Measurements from ENCODE around the gene CCDC149.
"Not testable (repeated sequence)": the region's sequence is repeated elsewhere in the genome, so short reads cannot be mapped to it uniquely, and the experiment has no call there.

The CCDC149 gene

GRCh38 chr4:24915121-24915922 lies 2.5 kb upstream of the CCDC149 start:
- H3K9ac ChIP-seq (ENCODE audit: low read depth, low read length) = no peak overlapping the region
- H3K9me3 ChIP-seq (ENCODE audit: control insufficient read depth, insufficient read depth, low read length) = peaks cover 6% of the 10 kb centered on the region
- H3K4me1 ChIP-seq (ENCODE audit: control insufficient read depth, insufficient read depth, low read length) = peaks cover 7% of the 10 kb centered on the region
- no peak overlapping the region for H3K4me3 ChIP-seq (ENCODE audit: low read depth, low read length)
- H3K27me3 ChIP-seq (ENCODE audit: control insufficient read depth, insufficient read depth, low read length) = peaks cover 25% of the 10 kb centered on the region
- H3K36me3 ChIP-seq (ENCODE audit: control insufficient read depth, insufficient read depth, low read length) = no peaks in the 10 kb centered on the region

GRCh38 chr4:24914460-24914859 lies 1.6 kb upstream of the CCDC149 start:
- H3K4me3 ChIP-seq (ENCODE audit: low read depth, low read length) = no peak overlapping the region
- H3K27me3 ChIP-seq (ENCODE audit: control insufficient read depth, insufficient read depth, low read length) = peaks cover 25% of the 10 kb centered on the region
- peaks cover 4% of the 10 kb centered on the region for H3K9me3 ChIP-seq (ENCODE audit: control insufficient read depth, insufficient read depth, low read length)
- no peaks in the 10 kb centered on the region for H3K36me3 ChIP-seq (ENCODE audit: control insufficient read depth, insufficient read depth, low read length)
- H3K9ac ChIP-seq (ENCODE audit: low read depth, low read length) = no peak overlapping the region
- peaks cover 7% of the 10 kb centered on the region for H3K4me1 ChIP-seq (ENCODE audit: control insufficient read depth, insufficient read depth, low read length)

- H3K4me3 ChIP-seq (ENCODE audit: low read depth, low read length) = peak overlapping the region; percentile 30
Observed at GRCh38 chr4:24913119-24913485, 260 bp upstream of the CCDC149 start.

GRCh38 chr4:24910499-24910898 lies 2.3 kb downstream of the CCDC149 start:
- peaks cover 5% of the 10 kb centered on the region for H3K4me1 ChIP-seq (ENCODE audit: control insufficient read depth, insufficient read depth, low read length)
- no peak overlapping the region for H3K9ac ChIP-seq (ENCODE audit: low read depth, low read length)
- H3K27me3 ChIP-seq (ENCODE audit: control insufficient read depth, insufficient read depth, low read length) = peaks cover 25% of the 10 kb centered on the region
- no peaks in the 10 kb centered on the region for H3K36me3 ChIP-seq (ENCODE audit: control insufficient read depth, insufficient read depth, low read length)
- H3K9me3 ChIP-seq (ENCODE audit: control insufficient read depth, insufficient read depth, low read length) = peaks cover 4% of the 10 kb centered on the region
- no peak overlapping the region for H3K4me3 ChIP-seq (ENCODE audit: low read depth, low read length)

More at GRCh38 chr4:24913119-24913485, 260 bp upstream of the CCDC149 start:
- H3K36me3 ChIP-seq (ENCODE audit: control insufficient read depth, insufficient read depth, low read length) = no peaks in the 10 kb centered on the region
- H3K9ac ChIP-seq (ENCODE audit: low read depth, low read length) = no peak overlapping the region
- peaks cover 4% of the 10 kb centered on the region for H3K9me3 ChIP-seq (ENCODE audit: control insufficient read depth, insufficient read depth, low read length)
- H3K27me3 ChIP-seq (ENCODE audit: control insufficient read depth, insufficient read depth, low read length) = peaks cover 25% of the 10 kb centered on the region
- peaks cover 7% of the 10 kb centered on the region for H3K4me1 ChIP-seq (ENCODE audit: control insufficient read depth, insufficient read depth, low read length)

GRCh38 chr4:24909606-24910005 lies 3.2 kb downstream of the CCDC149 start:
- H3K9ac ChIP-seq (ENCODE audit: low read depth, low read length); H3K9me3 ChIP-seq (ENCODE audit: control insufficient read depth, insufficient read depth, low read length); H3K4me1 ChIP-seq (ENCODE audit: control insufficient read depth, insufficient read depth, low read length): not testable (repeated sequence)

GRCh38 chr4:24897639-24898038 lies 15.2 kb downstream of the CCDC149 start:
- peaks cover 3% of the 10 kb centered on the region for H3K4me1 ChIP-seq (ENCODE audit: control insufficient read depth, insufficient read depth, low read length)
- H3K9me3 ChIP-seq (ENCODE audit: control insufficient read depth, insufficient read depth, low read length) = no peaks in the 10 kb centered on the region
- H3K9ac ChIP-seq (ENCODE audit: low read depth, low read length) = no peak overlapping the region
- H3K4me3 ChIP-seq (ENCODE audit: low read depth, low read length) = no peak overlapping the region
- H3K27me3 ChIP-seq (ENCODE audit: control insufficient read depth, insufficient read depth, low read length) = no peaks in the 10 kb centered on the region
- no peaks in the 10 kb centered on the region for H3K36me3 ChIP-seq (ENCODE audit: control insufficient read depth, insufficient read depth, low read length)

More at GRCh38 chr4:24909606-24910005, 3.2 kb downstream of the CCDC149 start:
- not testable (repeated sequence) for H3K36me3 ChIP-seq (ENCODE audit: control insufficient read depth, insufficient read depth, low read length); H3K4me3 ChIP-seq (ENCODE audit: low read depth, low read length)
- H3K27me3 ChIP-seq (ENCODE audit: control insufficient read depth, insufficient read depth, low read length) = peaks cover 25% of the 10 kb centered on the region

- Histone ChIP-seq H3K9me3 (ENCODE audit: control insufficient read depth, insufficient read depth, low read length) (no peaks in the 10 kb centered on the region), H3K4me3 (ENCODE audit: low read depth, low read length) (no peak overlapping the region), H3K36me3 (ENCODE audit: control insufficient read depth, insufficient read depth, low read length) (no peaks in the 10 kb centered on the region), H3K4me1 (ENCODE audit: control insufficient read depth, insufficient read depth, low read length) (peaks cover 3% of the 10 kb centered on the region), H3K9ac (ENCODE audit: low read depth, low read length) (no peak overlapping the region), H3K27me3 (ENCODE audit: control insufficient read depth, insufficient read depth, low read length) (no peaks in the 10 kb centered on the region)
Observed at GRCh38 chr4:24896977-24897376, 15.9 kb downstream of the CCDC149 start.

- Histone ChIP-seq H3K27me3 (ENCODE audit: control insufficient read depth, insufficient read depth, low read length) (no peaks in the 10 kb centered on the region), H3K36me3 (ENCODE audit: control insufficient read depth, insufficient read depth, low read length) (no peaks in the 10 kb centered on the region), H3K4me1 (ENCODE audit: control insufficient read depth, insufficient read depth, low read length) (peaks cover 3% of the 10 kb centered on the region), H3K9me3 (ENCODE audit: control insufficient read depth, insufficient read depth, low read length) (no peaks in the 10 kb centered on the region), H3K9ac (ENCODE audit: low read depth, low read length) (no peak overlapping the region), H3K4me3 (ENCODE audit: low read depth, low read length) (no peak overlapping the region)
Observed at GRCh38 chr4:24896056-24896455, 16.8 kb downstream of the CCDC149 start.

- no peaks in the 10 kb centered on the region for H3K9me3 ChIP-seq (ENCODE audit: control insufficient read depth, insufficient read depth, low read length)
- H3K27me3 ChIP-seq (ENCODE audit: control insufficient read depth, insufficient read depth, low read length) = no peaks in the 10 kb centered on the region
- peaks cover 3% of the 10 kb centered on the region for H3K4me1 ChIP-seq (ENCODE audit: control insufficient read depth, insufficient read depth, low read length)
- H3K4me3 ChIP-seq (ENCODE audit: low read depth, low read length) = no peak overlapping the region
- no peaks in the 10 kb centered on the region for H3K36me3 ChIP-seq (ENCODE audit: control insufficient read depth, insufficient read depth, low read length)
- no peak overlapping the region for H3K9ac ChIP-seq (ENCODE audit: low read depth, low read length)
Observed at GRCh38 chr4:24895461-24895860, 17.4 kb downstream of the CCDC149 start.

- H3K9me3 ChIP-seq (ENCODE audit: control insufficient read depth, insufficient read depth, low read length) = no peaks in the 10 kb centered on the region
- H3K4me1 ChIP-seq (ENCODE audit: control insufficient read depth, insufficient read depth, low read length) = peaks cover 3% of the 10 kb centered on the region
- H3K9ac ChIP-seq (ENCODE audit: low read depth, low read length) = no peak overlapping the region
- H3K36me3 ChIP-seq (ENCODE audit: control insufficient read depth, insufficient read depth, low read length) = no peaks in the 10 kb centered on the region
- H3K27me3 ChIP-seq (ENCODE audit: control insufficient read depth, insufficient read depth, low read length) = no peaks in the 10 kb centered on the region
- no peak overlapping the region for H3K4me3 ChIP-seq (ENCODE audit: low read depth, low read length)
Observed at GRCh38 chr4:24894846-24895245, 18.0 kb downstream of the CCDC149 start.

GRCh38 chr4:24894243-24894642 lies 18.6 kb downstream of the CCDC149 start:
- H3K9ac ChIP-seq (ENCODE audit: low read depth, low read length) = no peak overlapping the region
- H3K36me3 ChIP-seq (ENCODE audit: control insufficient read depth, insufficient read depth, low read length) = no peaks in the 10 kb centered on the region
- H3K4me1 ChIP-seq (ENCODE audit: control insufficient read depth, insufficient read depth, low read length) = peaks cover 3% of the 10 kb centered on the region
- H3K27me3 ChIP-seq (ENCODE audit: control insufficient read depth, insufficient read depth, low read length) = no peaks in the 10 kb centered on the region
- H3K4me3 ChIP-seq (ENCODE audit: low read depth, low read length) = no peak overlapping the region
- H3K9me3 ChIP-seq (ENCODE audit: control insufficient read depth, insufficient read depth, low read length) = no peaks in the 10 kb centered on the region

- Histone ChIP-seq H3K27me3 (ENCODE audit: control insufficient read depth, insufficient read depth, low read length) (no peaks in the 10 kb centered on the region), H3K9me3 (ENCODE audit: control insufficient read depth, insufficient read depth, low read length) (no peaks in the 10 kb centered on the region)
Observed at GRCh38 chr4:24892778-24893177, 20.1 kb downstream of the CCDC149 start.

More at GRCh38 chr4:24892778-24893177, 20.1 kb downstream of the CCDC149 start:
- Histone ChIP-seq H3K9ac (ENCODE audit: low read depth, low read length) (no peak overlapping the region), H3K4me3 (ENCODE audit: low read depth, low read length) (no peak overlapping the region), H3K36me3 (ENCODE audit: control insufficient read depth, insufficient read depth, low read length) (no peaks in the 10 kb centered on the region), H3K4me1 (ENCODE audit: control insufficient read depth, insufficient read depth, low read length) (peaks cover 6% of the 10 kb centered on the region)
